Fibroblast of mammary gland (primary cell): ENCODE data around the gene AVL9.

Source experiments
- DNase-seq: peaks from one replicate; pipeline ENCODE4 v3.0.0-alpha.2; 2010; ENCODE audit warnings: low read depth
- H3K4me3 ChIP-seq: 2 replicates; pipeline ENCODE4 v1.5.1; 2011; ENCODE audit warnings: low read depth, mild to moderate bottlenecking, low read length, moderate library complexity; ENCODE audit not compliant: control insufficient read depth
- TF ChIP-seq, protein P1 (sequence below): conservative IDR thresholded peaks from 2 replicates; pipeline ENCODE4 v1.5.1; 2011; ENCODE audit warnings: low read depth, low read length, inconsistent platforms; ENCODE audit not compliant: control insufficient read depth, insufficient read depth

Gene AVL9

DNA sequence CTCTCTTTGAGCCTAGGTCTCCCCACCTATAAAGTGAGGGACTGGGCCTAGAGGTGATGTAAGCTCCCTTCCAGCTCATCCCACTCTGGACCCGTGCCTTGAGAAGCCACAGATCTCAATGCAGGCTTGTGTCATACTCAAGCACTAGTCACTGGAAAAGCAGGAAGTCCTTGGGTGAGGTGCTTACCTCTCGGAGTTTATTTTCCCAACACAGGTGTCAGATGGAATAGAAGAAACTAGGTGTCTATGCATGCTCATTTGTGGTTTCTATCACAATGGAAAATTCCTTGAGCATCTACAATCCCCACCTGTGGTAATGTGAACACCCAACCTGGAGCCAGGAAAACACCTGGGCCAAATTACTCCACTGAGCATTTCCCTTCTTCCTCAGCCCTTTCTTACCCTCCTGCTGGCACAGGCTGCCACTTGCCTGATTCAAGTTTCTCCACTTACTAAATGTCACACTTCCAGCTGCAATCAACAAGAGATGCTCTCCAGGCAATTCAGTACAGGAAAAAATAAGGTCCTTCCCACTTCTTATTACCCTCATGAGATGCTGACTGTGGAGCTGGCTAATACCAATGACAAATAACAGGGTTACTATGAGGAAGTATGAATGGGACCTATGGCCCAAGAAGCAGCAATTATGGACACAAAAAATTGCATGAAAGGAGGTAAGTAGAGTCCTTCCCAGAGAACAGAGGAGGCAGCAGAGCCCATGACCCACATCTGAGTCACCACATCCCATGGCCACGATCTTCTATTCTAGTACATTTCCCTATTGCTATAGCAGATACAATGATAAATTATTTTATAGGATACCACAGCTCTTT is 18.3 kb upstream of the AVL9 start:
- H3K4me3 ChIP-seq, result no peak overlapping the region
- TF ChIP-seq, protein P1, sequence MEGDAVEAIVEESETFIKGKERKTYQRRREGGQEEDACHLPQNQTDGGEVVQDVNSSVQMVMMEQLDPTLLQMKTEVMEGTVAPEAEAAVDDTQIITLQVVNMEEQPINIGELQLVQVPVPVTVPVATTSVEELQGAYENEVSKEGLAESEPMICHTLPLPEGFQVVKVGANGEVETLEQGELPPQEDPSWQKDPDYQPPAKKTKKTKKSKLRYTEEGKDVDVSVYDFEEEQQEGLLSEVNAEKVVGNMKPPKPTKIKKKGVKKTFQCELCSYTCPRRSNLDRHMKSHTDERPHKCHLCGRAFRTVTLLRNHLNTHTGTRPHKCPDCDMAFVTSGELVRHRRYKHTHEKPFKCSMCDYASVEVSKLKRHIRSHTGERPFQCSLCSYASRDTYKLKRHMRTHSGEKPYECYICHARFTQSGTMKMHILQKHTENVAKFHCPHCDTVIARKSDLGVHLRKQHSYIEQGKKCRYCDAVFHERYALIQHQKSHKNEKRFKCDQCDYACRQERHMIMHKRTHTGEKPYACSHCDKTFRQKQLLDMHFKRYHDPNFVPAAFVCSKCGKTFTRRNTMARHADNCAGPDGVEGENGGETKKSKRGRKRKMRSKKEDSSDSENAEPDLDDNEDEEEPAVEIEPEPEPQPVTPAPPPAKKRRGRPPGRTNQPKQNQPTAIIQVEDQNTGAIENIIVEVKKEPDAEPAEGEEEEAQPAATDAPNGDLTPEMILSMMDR, result no peak
- peak; percentile 20 for DNase-seq

DNA sequence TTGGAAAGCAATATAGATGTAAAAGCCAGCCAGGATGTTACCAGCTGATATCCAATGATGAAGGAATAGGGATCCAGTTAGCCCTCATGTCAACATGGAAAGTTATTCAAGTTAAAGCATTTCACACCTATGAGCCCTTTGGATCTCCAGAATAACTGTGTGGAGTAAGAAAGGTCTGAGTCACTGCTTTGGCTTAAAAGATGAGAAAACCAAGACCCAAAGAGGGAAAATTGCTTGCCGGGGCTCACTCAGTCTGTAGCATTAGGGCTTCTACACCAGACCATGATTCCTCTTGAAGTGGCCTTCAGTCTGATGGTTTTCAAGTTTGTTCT is 17.7 kb upstream of the AVL9 start:
- TF ChIP-seq, protein P1, result no peak
- DNase-seq, result peak; percentile 14
- H3K4me3 ChIP-seq, result no peak overlapping the region

DNA sequence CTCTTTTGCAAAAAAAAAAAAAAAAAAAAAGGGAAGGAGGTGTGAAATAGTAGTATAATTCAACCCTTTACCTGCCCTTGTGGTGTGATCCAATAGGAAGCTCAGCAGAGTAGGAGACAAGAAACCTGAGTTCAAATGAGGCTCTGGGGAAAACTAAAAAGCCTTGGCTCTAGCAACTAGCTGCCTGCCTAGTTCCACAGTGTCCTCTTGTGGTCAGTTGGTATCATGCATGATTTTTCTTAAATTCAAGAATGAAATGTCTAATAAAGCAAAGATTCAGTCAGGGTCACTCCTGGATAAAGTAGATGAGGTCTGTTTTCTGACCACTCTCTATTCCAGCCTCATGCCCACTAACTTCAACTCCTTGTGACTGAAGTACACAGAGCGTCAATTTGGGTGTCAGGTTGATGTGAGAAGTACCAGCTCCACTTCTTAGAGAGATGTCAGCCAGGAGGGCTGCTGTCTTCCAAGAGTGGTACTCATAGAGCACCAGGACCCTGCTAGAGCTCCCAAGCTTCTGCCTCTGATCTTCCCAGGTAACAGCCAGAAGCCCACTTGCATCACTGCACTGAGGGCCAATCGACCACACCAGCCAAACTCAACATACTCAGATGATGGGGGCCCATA is 15.6 kb upstream of the AVL9 start:
- TF ChIP-seq, protein P1, result peak; percentile 98
- DNase-seq, result peak; percentile 66
- H3K4me3 ChIP-seq, result no peak overlapping the region

DNA sequence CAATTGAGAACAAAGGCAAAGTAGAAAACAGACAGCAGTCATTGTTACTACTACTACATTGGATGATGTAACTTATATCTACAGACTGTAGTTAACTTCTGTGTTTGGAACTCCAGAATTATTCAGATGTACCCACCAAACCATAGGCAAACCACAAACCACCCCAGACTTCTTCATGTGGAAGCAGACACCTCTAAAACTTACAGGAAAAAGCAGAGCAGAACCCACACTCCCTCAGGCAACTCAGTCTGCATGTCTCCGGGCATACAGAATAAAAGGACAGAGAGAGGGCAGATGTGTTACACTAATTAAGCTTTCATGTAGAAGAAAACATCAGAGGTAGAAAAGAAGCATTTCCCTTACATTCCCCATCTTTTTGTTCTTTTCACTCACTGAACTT is 14.1 kb upstream of the AVL9 start:
- no peak overlapping the region for H3K4me3 ChIP-seq
- no peak for DNase-seq
- TF ChIP-seq, protein P1, result no peak

DNA sequence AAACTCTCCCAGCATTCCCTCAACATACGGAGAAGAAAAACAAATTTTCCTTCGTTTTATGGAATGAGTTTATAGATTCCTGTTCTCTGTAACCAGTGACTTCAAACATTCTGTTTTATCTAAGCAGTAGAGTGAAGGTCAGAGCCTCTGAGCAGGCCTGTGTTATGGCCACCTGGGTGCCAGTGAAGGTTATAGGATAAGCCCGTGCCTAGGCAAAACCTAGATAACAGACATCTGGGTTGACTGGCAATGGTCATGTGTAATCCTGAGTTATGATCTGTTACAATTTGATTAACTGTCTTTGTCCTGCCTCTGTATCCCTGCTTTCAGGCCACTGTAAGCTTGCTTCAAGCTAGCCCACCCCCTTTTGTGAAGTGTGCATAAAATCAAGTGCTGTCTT is 13.4 kb upstream of the AVL9 start:
- TF ChIP-seq, protein P1, result no peak

DNA sequence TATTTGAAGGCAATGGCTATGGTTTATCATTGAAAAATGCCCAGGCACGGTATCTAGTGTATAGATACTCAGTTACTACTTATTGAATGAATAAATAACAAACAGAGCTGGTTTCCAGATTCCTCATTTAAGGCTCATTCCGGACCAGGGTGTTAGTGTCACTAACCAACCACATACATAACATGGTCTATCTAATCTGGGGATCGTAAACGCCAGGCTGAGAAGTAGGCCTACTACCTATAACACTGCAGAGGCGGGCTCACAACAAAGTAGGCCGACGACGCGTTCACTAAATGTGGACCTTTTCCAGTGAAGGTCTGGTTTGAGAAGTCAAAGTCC is 5.5 kb upstream of the AVL9 start:
- TF ChIP-seq, protein P1, result no peak
- no peak for DNase-seq

More for the DNA sequence above, 13.4 kb upstream of the AVL9 start:
- DNase-seq, result no peak
- H3K4me3 ChIP-seq, result no peak overlapping the region

More for the DNA sequence above, 5.5 kb upstream of the AVL9 start:
- peak overlapping the region; percentile 96 for H3K4me3 ChIP-seq
